D721Med (cell line): ENCODE measurements around the gene KRT12.

ENCODE experiments used
- DNase-seq: peaks from one replicate; pipeline ENCODE4 v3.0.0; 2011; ENCODE audit warnings: low spot score; ENCODE audit not compliant: insufficient read length
- FAIRE-seq: peaks from 2 replicates; lab custom pipeline; 2011; peaks lifted over from hg19 to GRCh38; lab: Jason Lieb, UNC
- CTCF ChIP-seq: IDR thresholded peaks from 2 replicates; pipeline ENCODE4 v1.5.1; 2012; ENCODE audit warnings: mild to moderate bottlenecking, control low read depth; ENCODE audit not compliant: insufficient read depth; ENCODE audit errors: missing control alignments

KRT12 gene

GRCh38 chr17:40828454-40829044 lies 38.5 kb downstream of the KRT12 start:
- no peak for TF ChIP-seq CTCF
- DNase-seq (no peak), FAIRE-seq (no peak)

DNA sequence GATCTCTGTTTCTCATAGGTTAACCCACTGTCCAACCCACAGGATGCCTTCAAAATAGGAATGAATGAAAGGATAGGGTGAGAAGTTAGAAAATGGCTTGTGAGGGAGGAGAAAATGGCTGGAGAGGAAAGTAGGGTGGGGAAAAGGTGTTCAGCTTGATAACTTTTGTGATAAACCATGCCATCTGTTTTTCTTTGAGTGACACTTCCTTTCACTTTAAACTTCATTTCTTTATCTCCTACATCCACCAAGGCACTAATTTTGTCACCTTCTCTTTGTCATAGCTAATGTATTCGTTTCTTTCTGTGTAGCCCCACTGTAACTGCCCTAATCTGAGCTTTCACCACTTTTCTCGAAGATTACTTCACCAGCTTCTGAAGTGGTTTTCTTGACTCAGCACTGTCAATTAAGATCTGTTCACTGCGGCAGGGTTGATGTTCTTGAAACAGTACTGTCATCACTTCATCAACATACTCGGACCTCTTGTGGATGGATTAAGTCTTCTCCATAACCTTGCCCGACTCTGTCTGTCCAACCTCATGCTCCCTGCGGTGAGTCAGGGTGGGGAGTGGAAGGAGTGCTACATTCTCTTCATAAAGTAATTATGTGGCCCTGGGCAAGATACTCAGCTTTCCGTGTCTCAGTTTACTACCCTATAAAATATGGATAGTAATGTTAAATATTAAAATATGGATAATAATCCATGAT lies 39.1 kb downstream of the KRT12 start:
- no peak for TF ChIP-seq CTCF
- no peak for DNase-seq
- FAIRE-seq = no peak

DNA sequence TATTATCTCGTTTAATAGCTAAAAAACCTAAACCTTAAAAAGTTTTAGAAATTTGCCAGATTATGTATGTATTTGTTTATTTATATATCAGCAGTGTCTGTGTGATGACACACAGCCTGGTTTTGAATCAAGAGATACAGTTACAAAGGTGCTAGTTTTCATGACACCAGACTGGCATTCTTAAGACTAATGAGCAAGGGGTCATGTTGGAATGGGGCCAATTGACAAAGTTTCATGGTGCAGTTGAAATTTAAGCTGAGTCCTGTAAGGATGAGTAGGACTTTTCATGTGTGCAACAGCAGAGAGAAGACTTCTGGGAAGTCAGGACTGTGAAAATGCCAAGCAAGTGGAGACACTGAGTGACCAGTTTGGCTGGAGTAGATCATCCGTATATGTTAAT lies 41.4 kb downstream of the KRT12 start:
- no peak for TF ChIP-seq CTCF
- DNase-seq = no peak
- FAIRE-seq = no peak

DNA sequence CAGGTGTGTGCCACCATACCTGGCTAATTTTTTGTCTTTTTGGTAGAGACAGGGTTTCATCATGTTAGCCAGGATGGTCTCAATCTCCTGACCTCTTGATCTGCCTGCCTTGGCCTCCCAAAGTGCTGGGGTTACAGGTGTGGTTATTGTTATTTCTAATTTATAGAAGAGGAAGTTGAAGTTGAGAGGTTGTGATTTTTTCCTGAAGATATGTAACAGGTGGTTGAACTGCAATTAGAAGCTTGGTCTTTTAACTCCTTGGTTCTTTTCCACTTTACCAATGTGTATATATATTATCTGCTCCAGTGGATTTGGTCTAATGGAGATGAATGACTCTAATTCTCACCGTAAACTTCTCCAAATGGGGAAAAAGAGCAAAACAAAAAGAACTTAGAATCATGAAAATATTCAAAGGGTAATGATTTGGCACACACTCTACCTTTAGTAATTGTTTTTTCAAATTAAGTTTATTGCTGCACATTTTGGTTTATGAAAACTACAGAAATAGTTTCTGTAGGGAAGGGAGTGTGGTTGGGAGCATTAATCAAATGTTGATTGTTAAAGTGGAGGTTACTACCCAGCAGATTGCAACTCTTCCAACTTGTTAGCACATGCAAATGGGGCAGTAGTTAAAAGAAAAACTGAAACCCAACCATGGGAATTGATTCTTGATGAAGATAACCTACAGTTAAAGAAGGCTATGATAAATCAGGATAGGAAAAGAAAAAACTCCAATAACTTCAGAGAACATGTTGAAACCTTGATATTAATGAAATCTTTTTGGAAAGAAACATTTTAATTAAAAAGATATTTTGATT lies 42.8 kb downstream of the KRT12 start:
- no peak for FAIRE-seq
- TF ChIP-seq CTCF = no peak

GRCh38 chr17:40822132-40822812 lies 44.8 kb downstream of the KRT12 start, which contains the start of gene KRT10:
Gene KRT10 (minus strand): TSS chr17:40822614. CDS start chr17:40822585, 29 bp downstream.
- DNase-seq (no peak), FAIRE-seq (no peak)
- TF ChIP-seq CTCF = no peak

More for the DNA sequence above, 42.8 kb downstream of the KRT12 start:
- no peak for DNase-seq

- TF ChIP-seq CTCF = no peak
- FAIRE-seq (no peak), DNase-seq (no peak)
These were observed 45.5 kb downstream of the KRT12 start for GRCh38 chr17:40821536-40821935.
